Stomach (tissue), 9 donors: ENCODE results near the gene ATG7. TPM values are rescaled to one million over a fixed set of nuclear protein-coding genes. Genes with fewer than 3 reads are reported as not detected.
"Not testable (repeated sequence)": the region's sequence is repeated elsewhere in the genome, so short reads cannot be mapped to it uniquely, and the experiment has no call there.

Experiments
- DNase-seq, 2 donors: peaks; one replicate each; pipeline versions ENCODE4 v3.0.0 to v3.0.0-alpha.2; 2013 to 2019
- H3K27ac ChIP-seq, 5 donors: fragments of 200-600 bp in 4 of 5; sonication (generic) in 4 of 5; one replicate each; pipeline ENCODE4 v1.5.1; 2013 to 2019; ENCODE audit warnings: mild to moderate bottlenecking in 1 of 5, moderate library complexity in 1 of 5
- H3K27me3 ChIP-seq, 3 donors: fragments of 200-600 bp; sonication (generic); one replicate each; pipeline ENCODE4 v1.5.1; 2017 to 2019; ENCODE audit warnings: mixed run types in 1 of 3
- H3K36me3 ChIP-seq, 4 donors: fragments of 200-600 bp; sonication (generic); 1 replicate in 3 of 4; 2 replicates in 1 of 4; pipeline ENCODE4 v1.5.1; 2016 to 2019
- H3K4me1 ChIP-seq, 4 donors: fragments of 200-600 bp; sonication (generic); one replicate each; pipeline ENCODE4 v1.5.1; 2016 to 2019
- H3K4me3 ChIP-seq, 4 donors: fragments of 200-600 bp; sonication (generic) in 3 of 4; one replicate each; pipeline ENCODE4 v1.5.1; 2016 to 2019; ENCODE audit warnings: mild to moderate bottlenecking in 1 of 4
- H3K9me3 ChIP-seq, 4 donors: fragments of 200-600 bp; sonication (generic); one replicate each; pipeline ENCODE4 v1.5.1; 2016 to 2019
- EP300 ChIP-seq: sonication (generic); formaldehyde crosslinking; IDR thresholded peaks from one replicate; pipeline ENCODE4 v1.6.1; 2017; ENCODE audit warnings: antibody characterized with exemption
- POLR2A ChIP-seq, 4 donors: fragments of 450-650 bp; IDR thresholded peaks; one replicate each; pipeline ENCODE4 v1.6.1; 2016; ENCODE audit warnings: antibody characterized with exemption in 4 of 4, control low read depth in 2 of 4, mild to moderate bottlenecking in 1 of 4, moderate library complexity in 1 of 4
- POLR2AphosphoS5 ChIP-seq, 3 donors: sonication (generic); formaldehyde crosslinking; IDR thresholded peaks; one replicate each; pipeline ENCODE4 v1.6.1; 2016; ENCODE audit warnings: antibody characterized with exemption in 3 of 3
- WGBS, 5 donors: extraction: QIAGEN DNeasy Blood & Tissue Kit in 3 of 5; methylation state at CpG; one replicate each; pipeline versions ENCODE4 v1.1.5 to v1.1.7; 2013 to 2018; 5-methylcytosine and 5-hydroxymethylcytosine counted together
- intact Hi-C: fragments of 100-400 bp; cut with DNase I; formaldehyde crosslinking; loops from one replicate; pipeline ENCODE4 v1.15.1; 2023; ENCODE audit warnings: low total_unique reads
- polyA plus RNA-seq, 3 donors: library from polyadenylated mRNA; stranded (reverse); fragments of 200-250 nt; gene quantifications; one replicate each; pipeline ENCODE4 v1.2.3, GENCODE V29; 2013
- total RNA-seq, 5 donors: library from RNA; depleted of rRNA; stranded (reverse); fragments of >200 nt; gene quantifications; one replicate each; pipeline versions ENCODE4 v1.1.0 to v1.2.3, GENCODE V29; 2014 to 2016
- TF ChIP-seq, protein P1 (sequence below), 7 experiments: fragments of 450-650 bp in 4 of 7; fragments of 200-600 bp in 3 of 7; sonication (generic) in 3 of 7; IDR thresholded peaks; one replicate each; pipeline ENCODE4 v1.5.1; 2016 to 2019; ENCODE audit warnings: antibody characterized with exemption in 7 of 7, control low read depth in 2 of 7, mild to moderate bottlenecking in 1 of 7
- donor health status: healthy with polysubstance abuse.
- donor health status: Bipolar disorder and iron deficiency.
- donor health status: healthy.

Gene ATG7
- total and polyA plus RNA-seq, 8 donors = 6.8 to 167 (median 15.1) TPM

DNA sequence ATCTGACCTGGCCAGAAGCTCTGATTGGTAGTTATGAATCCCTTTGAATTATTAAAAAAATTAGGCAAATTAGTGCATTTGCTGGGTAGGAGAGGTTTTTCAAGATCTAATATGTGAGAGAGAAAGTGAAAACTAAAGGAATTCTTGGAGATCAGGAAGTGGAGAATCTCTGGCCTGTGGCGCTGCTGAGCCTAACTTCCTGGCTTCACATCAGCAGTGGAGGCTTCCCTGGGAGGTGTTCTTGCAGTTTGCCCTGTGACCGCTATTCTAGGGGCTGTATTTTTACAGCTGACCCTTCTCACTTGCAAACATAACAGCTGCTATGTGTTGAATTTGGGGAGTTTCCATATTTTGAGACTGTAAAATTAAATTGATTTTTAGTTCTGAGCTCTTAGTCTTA, 166.4 kb downstream of the ATG7 start:
- 69 to 90% (median 84%) methylated on average over 2 of the region's 2 CpGs for WGBS, 5 donors
- H3K27me3 ChIP-seq = no peaks in the 10 kb centered on the region
- peak in 1 of 2 donors; percentile 58 for DNase-seq
- intact Hi-C loops = no loop called here
- H3K9me3 ChIP-seq = no peaks in the 10 kb centered on the region
- H3K4me3 ChIP-seq = no peak overlapping the region
- H3K27ac ChIP-seq = peak overlapping the region in 1 of 5 donors; percentile 24
- TF ChIP-seq EP300 (no peak), POLR2A (IDR thresholded peaks at IDR 0.05) (no peak)
- H3K36me3 ChIP-seq = no peaks in the 10 kb centered on the region
- H3K4me1 ChIP-seq = peaks cover 0 to 13% (median 5%) of the 10 kb centered on the region in 4 donors

DNA sequence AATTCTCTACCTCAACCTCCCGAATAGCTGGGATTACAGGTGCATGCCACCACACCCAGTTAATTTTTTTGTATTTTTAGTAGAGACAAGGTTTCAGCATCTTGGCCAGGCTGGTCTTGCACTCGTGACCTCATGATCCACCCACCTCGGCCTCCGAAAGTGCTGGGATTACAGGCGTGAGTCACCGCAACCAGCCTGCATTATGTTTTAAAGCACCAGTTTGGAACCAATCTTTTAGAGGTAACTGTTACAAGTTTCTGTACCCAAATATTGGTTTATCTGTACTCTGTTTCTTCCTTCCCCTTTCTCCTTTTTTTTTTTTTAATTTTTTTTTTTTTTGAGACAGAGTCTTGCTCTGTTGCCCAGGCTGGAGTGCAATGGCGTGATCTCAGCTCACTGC, 169.1 kb downstream of the ATG7 start:
- WGBS, 5 donors = 79 to 85% (median 83%) methylated on average over 7 of the region's 7 CpGs
- H3K9me3 ChIP-seq, H3K4me1 ChIP-seq, H3K4me3 ChIP-seq, H3K27me3 ChIP-seq, H3K36me3 ChIP-seq, DNase-seq, H3K27ac ChIP-seq, intact Hi-C loops: not testable (repeated sequence)

DNA sequence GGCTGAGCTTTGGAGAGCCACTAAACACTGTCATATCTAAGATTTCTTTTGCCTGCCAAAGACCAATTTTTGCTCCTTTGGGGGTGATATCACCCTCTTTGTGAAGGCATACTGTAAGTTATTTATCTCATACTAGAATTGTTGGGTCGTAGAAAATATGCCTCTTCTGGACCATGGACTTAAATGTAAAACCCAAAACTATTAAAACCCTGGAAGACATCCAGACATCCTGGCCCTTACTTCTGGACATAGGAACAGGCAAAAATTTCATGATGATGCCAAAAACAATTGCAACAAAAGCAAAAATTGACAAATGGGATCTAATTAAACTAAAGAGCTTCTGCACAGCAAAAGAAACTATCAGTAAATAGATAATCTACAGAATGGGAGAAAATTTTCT, 172.2 kb downstream of the ATG7 start:
- 70 to 91% (median 79%) methylated on average over 1 of the region's 1 CpG for WGBS, 5 donors

DNA sequence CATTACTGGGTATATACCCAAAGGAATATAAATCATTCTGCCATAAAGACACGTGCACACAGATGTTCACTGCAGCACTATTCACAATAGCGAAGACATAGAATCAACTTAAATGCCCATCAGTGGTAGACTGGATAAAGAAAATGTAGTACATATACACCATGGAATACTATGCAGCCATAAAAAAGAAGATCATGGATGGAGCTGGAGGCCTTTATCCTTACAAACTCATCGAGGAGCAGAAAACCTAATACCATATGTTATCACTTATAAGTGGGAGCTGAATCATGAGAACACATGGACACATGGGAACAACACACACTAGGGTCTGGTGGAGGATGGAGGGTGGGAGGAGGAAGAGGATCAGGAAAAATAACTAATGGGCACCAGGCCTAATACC, 173.0 kb downstream of the ATG7 start:
- H3K4me1 ChIP-seq, H3K4me3 ChIP-seq, H3K36me3 ChIP-seq, H3K27me3 ChIP-seq, H3K9me3 ChIP-seq, H3K27ac ChIP-seq, intact Hi-C loops, DNase-seq: not testable (repeated sequence)
- WGBS, 5 donors = 94 to 99% (median 96%) methylated on average over 3 of the region's 3 CpGs

More for the DNA sequence above, 172.2 kb downstream of the ATG7 start:
- Histone ChIP-seq H3K4me3 (no peak overlapping the region), H3K27me3 (no peaks in the 10 kb centered on the region), H3K27ac (no peak overlapping the region), H3K4me1 (no peaks in the 10 kb centered on the region), H3K9me3 (no peaks in the 10 kb centered on the region), H3K36me3 (no peaks in the 10 kb centered on the region)
- intact Hi-C loops = no loop called here
- no peak for DNase-seq
- TF ChIP-seq, protein P1, sequence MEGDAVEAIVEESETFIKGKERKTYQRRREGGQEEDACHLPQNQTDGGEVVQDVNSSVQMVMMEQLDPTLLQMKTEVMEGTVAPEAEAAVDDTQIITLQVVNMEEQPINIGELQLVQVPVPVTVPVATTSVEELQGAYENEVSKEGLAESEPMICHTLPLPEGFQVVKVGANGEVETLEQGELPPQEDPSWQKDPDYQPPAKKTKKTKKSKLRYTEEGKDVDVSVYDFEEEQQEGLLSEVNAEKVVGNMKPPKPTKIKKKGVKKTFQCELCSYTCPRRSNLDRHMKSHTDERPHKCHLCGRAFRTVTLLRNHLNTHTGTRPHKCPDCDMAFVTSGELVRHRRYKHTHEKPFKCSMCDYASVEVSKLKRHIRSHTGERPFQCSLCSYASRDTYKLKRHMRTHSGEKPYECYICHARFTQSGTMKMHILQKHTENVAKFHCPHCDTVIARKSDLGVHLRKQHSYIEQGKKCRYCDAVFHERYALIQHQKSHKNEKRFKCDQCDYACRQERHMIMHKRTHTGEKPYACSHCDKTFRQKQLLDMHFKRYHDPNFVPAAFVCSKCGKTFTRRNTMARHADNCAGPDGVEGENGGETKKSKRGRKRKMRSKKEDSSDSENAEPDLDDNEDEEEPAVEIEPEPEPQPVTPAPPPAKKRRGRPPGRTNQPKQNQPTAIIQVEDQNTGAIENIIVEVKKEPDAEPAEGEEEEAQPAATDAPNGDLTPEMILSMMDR (IDR thresholded peaks at IDR 0.05) = no peak
- TF ChIP-seq POLR2A (IDR thresholded peaks at IDR 0.05) = no peak
- no peak for TF ChIP-seq EP300
- TF ChIP-seq POLR2AphosphoS5 (IDR thresholded peaks at IDR 0.05) = no peak

DNA sequence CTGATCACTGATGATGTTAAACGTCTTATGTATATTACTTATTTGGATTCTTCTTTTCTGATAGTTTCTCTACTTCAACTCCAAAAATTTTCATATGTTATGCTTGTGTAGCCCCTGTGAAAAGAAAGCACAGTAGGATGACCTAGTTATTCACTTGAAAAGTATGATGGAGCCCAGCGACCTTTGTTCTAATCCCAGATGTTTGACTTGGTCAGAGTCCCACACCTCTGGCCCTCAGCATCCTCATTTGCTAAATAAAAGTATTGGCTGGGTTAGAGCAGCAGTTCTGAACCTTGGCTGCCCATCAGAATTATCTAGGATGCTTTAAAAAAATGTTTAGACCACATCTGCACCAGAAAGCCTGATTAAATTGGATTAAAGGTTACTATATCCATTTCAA, 173.7 kb downstream of the ATG7 start:
- WGBS, 5 donors = 61 to 70% (median 63%) methylated on average over 2 of the region's 2 CpGs
- no peaks in the 10 kb centered on the region for H3K36me3 ChIP-seq
- H3K9me3 ChIP-seq = no peaks in the 10 kb centered on the region
- DNase-seq = peak in 1 of 2 donors; percentile 38
- H3K27ac ChIP-seq = no peak overlapping the region
- intact Hi-C loops = no loop called here
- no peaks in the 10 kb centered on the region for H3K27me3 ChIP-seq
- H3K4me1 ChIP-seq = no peaks in the 10 kb centered on the region
- TF ChIP-seq POLR2A (IDR thresholded peaks at IDR 0.05) = no peak
- TF ChIP-seq EP300 = no peak
- TF ChIP-seq POLR2AphosphoS5 (IDR thresholded peaks at IDR 0.05) = no peak
- TF ChIP-seq, protein P1 (IDR thresholded peaks at IDR 0.05) = no peak
- no peak overlapping the region for H3K4me3 ChIP-seq

DNA sequence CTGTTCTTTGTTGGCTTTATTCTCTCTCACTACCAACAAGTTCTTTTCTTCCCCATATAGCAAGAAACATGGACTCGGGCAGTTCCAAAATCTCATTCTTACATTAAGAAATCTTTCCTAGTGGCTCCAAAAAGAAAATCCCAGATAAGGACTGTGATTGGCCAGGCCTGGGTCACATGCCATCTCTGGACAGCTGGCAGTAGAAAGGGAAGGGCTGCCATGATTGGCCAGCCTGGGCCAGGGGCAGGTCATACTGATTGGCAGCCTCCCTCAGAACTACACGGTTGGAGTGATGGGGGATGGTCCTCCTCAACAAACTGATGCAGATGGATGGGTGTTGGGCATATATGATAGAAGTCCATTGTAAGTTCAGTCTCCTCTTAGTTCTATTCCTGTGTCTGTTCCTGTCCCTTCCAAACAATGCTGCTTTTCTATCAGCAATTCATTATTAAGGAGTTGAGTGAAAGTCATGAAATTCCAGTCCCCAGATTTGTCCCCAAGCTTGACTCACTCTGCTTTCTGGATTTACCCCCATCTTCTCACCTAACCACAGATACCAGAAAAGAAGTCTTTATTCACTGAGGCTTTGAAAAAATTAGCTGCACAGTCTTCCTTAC, 175.5 kb downstream of the ATG7 start:
- no peaks in the 10 kb centered on the region for H3K4me1 ChIP-seq
- no peak for DNase-seq
- no peak overlapping the region for H3K4me3 ChIP-seq
- TF ChIP-seq EP300 (no peak), POLR2AphosphoS5 (IDR thresholded peaks at IDR 0.05) (no peak), POLR2A (IDR thresholded peaks at IDR 0.05) (no peak)
- TF ChIP-seq, protein P1 (IDR thresholded peaks at IDR 0.05) = no peak
- H3K36me3 ChIP-seq = no peaks in the 10 kb centered on the region
- H3K9me3 ChIP-seq = no peaks in the 10 kb centered on the region
- intact Hi-C loops = no loop called here
- WGBS, 5 donors = 40 to 51% (median 49%) methylated on average over 2 of the region's 2 CpGs
- H3K27me3 ChIP-seq = no peaks in the 10 kb centered on the region
- H3K27ac ChIP-seq = no peak overlapping the region
